HG03520 (cell line): ENCODE data around the gene DCHS2.

Experiments
- ATAC-seq: cut with Tn5 transposase; IDR thresholded peaks from one replicate; pipeline ENCODE4 v1.9.1; 2021; ENCODE audit warnings: mild to moderate bottlenecking, moderate library complexity; ENCODE audit not compliant: unreplicated experiment

The DCHS2 gene

DNA sequence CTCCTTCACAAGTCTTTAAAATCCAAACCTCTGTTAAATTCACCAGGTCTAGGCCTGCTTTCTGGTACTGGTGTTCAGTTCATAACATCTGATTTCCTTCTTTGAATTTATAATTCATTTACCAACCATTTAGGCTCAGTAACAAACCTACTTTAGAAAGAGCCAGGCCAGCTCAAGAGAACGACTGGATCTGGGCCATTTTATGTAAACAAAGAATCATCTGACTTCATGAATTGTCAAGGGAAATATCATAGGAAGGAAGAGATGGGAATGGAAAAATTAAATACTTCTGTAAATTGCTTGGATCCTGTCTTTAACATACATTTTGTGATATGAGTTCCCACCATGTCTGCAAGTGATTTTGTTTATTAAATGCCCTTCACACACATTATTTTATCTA is 36.5 kb downstream of the DCHS2 start:
- no peak for ATAC-seq

DNA sequence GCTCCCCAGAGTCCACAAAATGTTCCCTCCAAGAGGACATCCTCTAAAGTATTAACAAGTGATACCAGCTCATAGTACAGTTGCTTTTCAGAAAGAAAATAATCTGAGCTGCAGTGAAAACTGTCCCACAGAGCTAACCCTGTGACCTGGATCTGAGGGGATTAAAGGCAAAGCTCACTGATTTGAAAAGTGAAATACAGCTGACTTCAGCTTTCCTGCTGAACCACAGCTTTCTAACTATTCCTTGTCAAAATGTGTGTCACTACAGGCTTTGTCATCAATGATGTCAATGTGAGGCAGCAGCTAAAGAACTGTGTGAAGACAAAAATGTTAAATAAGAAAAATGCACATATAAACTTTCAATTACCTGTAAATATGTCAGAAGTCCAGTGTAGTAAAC is 36.9 kb downstream of the DCHS2 start:
- ATAC-seq = no peak

DNA sequence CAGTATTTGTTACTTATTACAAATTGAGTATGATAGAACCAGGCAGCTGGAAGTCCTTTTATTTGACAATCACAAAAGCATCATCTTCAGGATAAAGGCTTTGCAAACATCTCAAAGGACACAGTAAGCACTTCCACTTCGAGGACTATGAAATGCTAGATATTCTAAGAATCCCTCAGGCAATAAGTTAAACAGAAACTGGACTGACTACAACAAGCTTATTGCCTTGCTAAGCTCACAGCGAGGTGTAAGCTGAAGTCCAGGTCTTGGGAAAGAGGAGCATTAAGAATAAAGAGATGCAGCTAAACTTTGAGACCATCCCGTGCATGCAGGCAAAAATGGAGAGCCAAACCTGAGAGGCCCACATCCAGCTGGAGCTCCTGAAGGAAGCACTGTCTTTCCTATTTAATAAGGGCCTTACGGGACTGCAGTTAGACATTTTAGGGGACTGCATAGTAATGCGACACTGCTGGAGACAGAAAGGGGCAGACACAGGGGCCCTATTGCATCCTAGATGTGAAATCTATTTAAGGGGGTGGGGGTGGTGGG is 38.7 kb downstream of the DCHS2 start:
- no peak for ATAC-seq

DNA sequence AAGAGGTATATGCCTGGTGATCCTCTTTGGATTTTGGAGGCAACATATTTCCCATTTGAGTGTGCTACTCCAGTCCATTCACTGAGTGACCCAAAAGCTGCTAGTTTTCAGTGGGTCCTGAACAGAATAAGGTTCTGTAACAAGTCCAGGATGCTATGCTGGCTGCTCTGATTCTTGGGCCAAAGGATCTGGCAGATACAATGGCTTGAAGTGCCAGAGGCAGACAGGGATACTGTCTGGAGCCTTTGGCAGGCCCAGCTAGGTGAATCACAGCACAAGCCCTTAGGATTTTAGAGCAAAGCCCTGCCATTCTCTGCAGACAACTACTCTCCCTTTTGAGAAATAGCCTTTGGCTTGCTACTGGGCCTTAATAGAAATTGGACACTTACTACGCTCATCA is 40.6 kb downstream of the DCHS2 start:
- ATAC-seq = no peak

DNA sequence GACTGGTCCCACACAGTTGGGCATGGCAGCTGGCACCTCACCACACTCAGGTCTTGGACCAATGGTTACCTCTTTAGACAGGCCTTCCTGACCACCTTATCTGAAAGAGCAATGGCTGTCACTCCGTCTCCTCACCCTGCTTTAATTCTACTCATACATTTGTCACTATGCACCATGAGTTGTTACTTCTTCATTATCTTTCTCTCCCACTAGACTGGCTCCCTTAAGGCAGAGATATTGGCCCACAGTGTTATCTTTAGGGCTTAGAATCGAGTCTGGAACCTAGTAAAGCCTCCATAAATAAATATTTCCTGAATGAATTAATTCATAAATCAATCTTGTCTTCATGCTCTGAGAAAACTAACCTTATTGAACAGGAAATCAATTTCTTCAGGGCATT is 46.6 kb downstream of the DCHS2 start:
- ATAC-seq = no peak

DNA sequence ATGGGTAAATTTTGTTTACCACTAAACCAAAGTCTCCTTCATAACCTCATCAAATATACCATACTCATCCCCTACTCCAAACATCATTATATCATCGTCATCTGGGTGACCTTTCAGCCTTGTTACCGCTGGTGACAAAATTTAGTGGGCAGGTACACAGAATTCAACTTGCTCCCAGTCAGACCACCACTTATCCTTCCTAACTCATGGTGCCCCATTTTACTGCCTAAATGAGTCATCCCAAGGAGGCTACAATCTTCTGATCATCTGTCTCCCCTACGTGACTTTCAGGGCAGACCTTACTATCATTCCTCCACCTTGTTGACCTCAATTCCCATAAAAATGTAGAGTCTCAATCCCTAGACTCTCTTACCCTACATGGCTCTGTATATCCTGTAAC is 49.6 kb downstream of the DCHS2 start:
- no peak for ATAC-seq

DNA sequence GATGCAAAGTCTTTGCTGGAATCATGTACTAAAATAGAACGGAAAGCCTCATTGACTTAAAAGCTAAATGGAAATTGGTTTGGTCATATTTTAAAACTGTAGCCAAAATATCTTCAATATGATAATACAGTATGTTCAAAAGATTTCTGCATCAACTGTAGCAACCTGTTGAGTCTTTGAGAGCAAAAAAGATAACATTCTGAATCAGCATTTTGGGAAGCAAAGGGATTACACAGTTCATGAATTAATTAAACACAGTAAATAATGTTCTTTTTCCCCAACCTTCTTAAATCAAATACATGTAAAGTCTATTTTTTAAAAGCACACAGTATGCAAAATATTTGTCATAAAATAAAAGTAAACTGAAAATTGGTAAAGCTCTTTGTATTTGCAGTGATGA is 50.5 kb downstream of the DCHS2 start:
- no peak for ATAC-seq

DNA sequence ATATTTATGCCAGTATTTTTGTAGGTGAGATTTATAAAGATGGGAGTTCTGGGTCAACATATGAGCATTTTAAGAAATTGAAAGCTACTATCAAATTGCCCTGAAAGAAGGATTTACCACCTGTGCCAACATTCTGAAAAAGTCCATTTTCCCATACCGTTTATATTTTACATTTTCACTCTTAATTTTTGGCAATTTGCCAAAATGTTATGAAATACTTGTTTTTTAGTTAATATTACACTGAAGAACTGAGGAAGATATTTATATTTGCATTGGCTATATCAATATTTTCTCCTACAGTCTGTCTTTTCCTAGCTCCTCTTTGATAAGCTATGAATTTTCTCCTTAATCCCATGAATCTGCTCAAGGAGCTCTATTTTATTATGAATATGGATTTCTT is 52.4 kb downstream of the DCHS2 start:
- no peak for ATAC-seq

DNA sequence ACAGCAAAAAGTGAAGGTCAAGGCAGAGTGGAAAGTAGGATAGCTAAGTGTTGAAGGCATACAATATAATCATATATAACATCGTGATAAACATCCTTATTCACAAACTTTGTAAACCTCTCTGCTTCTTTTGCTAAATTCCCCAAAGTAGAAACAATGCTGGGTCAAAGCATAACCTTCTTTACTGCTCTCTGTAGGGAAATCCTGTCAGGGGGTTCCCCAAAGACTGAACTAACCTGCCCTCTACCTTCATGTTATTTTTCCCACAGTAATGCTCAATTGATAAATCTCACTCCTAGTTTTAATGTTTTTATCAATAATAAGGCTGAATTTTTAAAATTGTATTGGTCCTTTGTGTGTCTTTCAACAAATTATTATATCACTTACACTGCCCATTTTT is 55.7 kb downstream of the DCHS2 start:
- ATAC-seq = no peak

DNA sequence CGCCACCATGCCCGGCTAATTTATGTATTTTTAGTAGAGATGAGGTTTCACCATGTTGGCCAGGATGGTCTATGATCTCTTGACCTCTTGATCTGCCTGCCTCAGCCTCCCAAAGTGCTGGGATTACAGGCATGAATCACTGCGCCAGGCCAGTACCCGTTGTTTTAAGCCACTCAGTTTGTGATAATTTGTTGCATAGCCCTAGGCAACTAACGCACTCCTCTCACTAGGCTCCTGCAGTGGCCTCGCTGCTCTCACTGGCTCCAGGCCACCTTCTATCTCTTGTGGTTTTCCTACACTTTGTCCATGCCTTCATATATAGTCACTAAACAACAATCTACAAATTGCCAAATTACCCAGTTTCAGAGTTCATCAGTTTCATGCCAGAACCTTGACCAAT is 58.1 kb downstream of the DCHS2 start:
- ATAC-seq = no peak

DNA sequence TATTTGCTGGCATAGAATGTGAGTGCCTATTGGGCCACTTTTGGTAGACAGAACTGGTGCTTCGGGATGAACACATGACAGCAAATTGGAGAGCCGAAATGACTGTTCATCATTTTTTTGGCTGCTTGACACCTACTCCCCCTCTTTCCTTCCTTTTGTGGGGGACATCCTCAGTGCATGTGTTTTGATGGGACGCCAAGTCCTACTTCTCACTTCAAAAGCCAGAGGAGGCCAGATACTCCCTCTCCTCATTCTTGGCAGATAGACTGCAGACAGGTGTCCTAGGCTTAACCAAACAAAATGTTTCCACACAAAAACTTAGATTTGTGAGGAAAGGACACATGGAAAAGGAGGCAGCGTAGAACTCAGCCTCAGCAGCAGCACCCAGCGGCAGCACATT is 62.4 kb downstream of the DCHS2 start:
- no peak for ATAC-seq

DNA sequence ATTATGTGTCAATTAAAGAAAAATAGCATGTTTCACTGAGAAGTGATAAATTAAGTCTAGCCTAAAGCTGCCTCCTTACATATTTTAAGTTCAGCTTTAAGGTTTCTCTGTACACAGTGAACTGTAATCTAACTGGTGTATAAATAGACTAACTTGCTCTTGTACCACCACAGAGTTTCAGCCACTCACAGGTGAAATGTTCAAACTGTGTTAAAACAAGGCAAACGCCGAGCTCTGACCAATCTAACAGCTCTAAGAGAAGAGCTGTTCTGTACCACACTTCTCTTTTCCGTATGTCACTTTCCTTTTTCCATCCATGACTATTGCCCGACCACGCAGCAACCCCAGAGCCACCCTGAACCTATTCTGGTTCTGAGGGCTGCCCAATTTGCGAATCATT is 64.5 kb downstream of the DCHS2 start:
- ATAC-seq = no peak

DNA sequence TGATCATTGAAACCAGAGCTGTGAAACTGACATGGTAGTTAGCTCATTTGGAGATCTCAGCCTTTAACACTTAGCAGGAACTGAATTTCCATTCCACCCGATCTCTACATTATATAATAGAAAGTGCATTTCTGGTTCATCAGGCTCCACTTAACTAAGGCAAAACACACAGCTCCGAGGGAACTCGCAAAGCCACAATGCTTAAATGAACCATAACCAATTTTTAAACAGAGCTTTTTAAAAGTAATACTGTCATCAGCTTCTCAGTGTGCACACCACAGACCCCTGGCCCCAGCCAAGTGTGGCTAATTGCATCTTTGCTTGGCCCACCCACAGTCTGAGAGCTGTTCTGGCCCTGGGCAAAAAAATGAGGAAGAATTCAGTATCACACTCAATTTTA is 66.1 kb downstream of the DCHS2 start:
- ATAC-seq = no peak

DNA sequence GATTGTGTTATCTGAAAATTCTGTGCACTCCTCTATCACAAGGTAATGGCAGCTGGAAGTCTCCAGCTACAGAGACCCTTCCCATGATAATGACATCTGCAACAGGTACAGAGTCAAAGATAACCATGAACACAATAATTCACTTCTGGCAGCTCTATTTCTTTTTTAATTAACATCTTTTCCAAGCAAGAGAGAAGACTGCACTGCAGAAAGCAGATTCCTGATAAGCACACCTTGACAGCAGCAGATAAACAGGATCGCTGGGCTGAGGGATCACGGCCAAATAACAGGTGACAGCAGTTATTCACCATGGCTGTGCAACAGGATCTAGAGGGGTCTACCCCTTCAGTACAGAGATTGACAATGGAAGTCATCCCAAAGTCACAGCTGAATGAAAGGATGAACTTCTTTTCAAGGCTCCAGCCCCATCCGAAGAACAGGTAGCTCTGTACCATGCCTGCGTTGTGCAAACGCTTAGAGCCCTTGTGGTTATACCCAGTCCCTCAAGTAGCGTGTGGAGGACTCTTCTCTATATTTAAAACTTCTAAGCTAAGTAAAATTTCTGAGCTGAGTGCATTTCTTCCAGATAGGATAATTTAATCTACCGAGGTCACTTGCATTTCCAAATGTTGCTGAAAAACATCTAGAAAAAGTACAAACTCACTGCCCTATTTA is 66.7 kb downstream of the DCHS2 start:
- no peak for ATAC-seq

DNA sequence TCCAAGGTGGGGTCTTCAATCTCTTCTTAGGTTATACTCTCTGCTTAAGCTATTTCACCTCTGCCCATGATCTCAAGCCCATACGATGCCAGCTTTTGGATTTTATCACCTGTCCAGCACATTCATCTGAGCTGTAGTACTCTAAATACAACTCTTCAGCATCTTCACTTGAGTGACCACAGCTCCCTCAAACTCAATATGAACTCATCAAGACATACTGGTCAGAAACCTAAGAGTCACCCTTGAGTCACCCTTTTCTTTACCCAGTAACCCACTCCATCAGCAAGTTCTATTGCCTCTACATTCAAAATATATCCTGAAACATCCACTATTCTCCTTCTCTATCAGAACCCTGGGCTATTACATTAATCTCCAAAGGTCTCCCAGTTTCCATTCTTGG is 69.4 kb downstream of the DCHS2 start:
- ATAC-seq = peak; percentile 46

DNA sequence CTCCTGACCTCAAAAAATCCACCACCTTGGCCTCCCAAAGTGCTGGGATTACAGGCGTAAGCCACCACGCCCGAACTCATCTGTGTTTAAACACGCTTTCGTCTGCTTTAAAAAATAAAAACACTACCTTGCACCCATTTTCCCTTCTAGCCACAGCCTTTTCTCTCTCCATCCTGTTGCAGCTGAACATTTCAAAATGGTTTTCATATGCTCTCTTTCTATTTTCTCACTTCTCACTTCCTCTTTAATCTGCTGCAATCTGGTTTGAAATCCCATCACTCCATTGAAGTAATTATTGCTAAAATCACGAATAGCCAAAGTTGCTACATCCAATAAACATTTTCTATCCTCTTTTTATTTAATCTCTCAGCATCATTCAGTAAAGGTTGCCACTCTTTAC is 70.0 kb downstream of the DCHS2 start:
- ATAC-seq = peak; percentile 61

DNA sequence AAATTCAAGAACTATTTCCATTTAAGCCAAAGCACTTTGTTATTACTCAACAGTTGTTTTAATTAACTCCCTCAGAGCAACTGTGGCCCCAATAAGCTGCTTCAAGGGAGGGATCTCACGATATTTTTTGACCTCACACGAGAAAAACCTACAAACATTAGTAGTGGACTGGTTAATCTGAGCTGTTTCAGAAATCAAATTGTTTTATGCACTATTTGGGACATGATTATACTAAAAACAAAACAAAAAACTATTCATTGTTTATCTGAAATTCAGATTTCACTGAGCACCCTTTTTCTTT is 74.3 kb downstream of the DCHS2 start:
- no peak for ATAC-seq

DNA sequence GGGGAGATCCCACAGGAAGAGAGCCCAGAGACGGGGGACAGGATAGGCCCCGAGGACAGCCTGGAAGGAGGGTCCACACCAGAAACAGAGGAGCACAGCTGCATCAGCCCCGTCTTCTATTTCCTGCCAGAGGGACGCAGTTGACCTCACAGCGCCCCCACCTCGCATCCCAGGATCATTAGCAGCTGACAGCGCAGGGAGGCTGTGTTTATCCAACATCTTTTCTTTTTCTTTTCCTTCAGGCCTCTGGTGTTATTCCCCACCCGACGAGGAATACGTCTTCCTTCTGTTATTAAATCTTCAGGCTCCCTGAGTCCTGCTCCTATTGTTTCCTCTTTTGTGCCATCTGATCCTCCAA is 75.4 kb downstream of the DCHS2 start:
- peak; percentile 31 for ATAC-seq

DNA sequence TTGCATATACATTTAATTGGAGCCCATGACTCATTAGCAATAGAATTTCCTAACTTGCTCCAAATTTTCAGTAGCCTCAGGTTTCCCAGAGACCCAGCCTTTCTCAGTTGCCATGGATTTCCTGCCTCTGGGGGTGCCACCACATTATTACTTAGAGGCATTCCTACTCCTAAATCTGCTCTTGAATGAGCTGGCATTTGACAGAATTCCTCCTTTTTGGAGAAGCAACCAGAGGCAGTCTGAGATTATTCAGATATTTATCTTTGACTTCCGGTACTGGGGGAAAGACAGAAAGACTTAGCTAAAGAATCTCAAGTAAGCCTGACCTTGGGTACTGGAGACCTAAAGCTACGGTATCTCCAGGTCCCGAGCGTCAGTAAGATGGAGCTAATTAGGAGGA is 76.3 kb downstream of the DCHS2 start:
- ATAC-seq = no peak

DNA sequence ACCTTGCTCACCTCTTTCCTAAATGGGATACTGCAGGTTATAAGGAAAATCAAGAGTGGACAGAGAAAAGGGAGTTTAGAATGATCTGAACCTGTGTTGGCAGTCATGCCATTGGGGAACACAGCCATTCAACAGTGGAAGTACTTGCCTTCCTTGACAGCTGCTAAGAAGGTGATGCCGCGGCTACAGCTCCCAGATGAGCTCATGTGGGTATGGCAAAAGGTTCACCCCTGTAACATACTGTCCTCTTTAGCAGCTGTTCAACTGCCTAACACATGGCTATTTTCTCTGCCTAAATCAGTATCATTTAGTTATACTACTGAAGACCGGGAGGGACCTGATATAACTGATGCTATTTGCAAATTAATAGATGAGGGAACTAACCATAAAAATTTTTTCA is 76.8 kb downstream of the DCHS2 start:
- no peak for ATAC-seq

DNA sequence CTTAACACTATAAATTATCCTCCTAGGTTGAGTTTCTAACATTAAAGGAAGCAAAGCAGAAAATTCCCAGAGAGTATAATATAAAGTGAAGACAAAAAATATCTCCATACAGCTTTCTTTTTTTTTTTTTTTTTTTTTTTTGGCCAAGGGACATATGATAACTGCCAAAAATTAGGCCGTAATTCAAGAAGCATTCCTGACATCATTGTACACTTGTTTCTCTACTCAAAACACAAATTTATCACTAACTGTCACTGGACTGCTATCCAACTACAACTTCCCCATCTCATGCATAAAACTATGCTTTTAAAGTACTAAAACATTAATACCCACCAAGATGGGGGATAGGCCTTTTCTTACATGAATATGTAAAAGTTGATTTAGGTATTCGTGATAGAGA is 77.2 kb downstream of the DCHS2 start:
- no peak for ATAC-seq

DNA sequence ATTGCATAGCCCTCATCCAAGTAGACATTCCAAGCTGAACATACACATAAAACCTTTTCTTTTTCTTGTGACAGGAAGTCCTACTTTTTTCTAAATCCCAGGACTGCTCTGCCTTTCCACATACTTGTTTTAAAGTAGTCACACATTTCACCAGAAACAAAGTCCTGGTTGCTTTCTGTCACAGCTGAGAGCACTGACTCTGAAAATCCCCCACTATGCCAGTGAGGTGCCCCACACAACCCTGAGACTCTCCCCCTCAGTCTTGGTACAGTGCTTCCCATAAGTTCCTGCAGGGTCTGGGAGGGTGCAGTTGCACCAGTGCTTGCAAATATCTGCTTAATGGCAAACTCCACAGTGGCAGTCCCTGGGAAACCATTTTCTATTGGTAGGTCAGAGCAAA is 84.2 kb downstream of the DCHS2 start:
- no peak for ATAC-seq

DNA sequence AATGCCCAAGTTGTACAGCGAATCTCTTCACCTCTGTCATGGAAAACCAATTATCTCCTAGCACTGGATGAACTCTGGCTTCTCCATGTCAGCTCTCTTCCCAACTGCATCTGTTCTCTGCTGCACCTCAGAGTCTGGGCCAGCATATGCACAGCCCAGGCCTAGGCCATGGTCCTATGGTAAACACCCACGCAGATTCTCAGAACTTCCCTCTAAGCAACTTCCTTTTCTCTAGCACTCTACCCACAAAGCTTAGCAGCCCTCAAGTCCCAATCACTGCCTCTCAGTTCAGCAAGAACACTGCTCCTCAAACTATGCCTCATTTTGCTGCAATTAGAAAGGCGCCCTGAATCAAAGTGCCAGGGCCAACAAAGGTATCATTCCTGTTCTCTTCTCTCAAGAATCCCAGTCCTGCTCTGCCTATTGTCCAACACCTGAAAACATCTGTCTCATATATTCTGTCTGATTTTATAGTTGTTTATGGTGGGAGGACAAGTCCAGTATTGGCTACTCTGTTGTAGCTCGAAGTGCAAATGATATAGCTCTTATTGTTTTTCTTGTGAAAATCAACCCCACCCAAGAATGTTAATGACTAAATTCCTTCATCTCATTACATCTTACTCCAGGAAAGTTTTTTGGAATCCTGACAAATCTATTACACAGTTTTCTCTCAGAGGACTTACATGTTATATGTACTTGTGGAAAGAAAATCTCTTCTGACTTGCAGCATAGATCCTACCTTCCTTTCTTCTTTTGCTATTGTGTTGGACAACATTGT is 85.4 kb downstream of the DCHS2 start:
- ATAC-seq = peak; percentile 95
